SU-DHL-6 (cell line): Measurements from ENCODE around the gene ROCK2.

ENCODE experiments used
- H2AFZ ChIP-seq: fragments of 200-600 bp; sonication (generic); 2 replicates; pipeline ENCODE4 v1.6.1; 2014; ENCODE audit warnings: low read depth, mild to moderate bottlenecking, moderate library complexity, mixed read lengths, antibody characterized with exemption, low read length; ENCODE audit not compliant: severe bottlenecking
- H3F3A ChIP-seq: fragments of 200-600 bp; shearing (Covaris generic); 2 replicates; pipeline ENCODE4 v1.6.0; 2016; ENCODE audit warnings: antibody characterized with exemption, mild to moderate bottlenecking; ENCODE audit not compliant: insufficient read depth
- H3K27ac ChIP-seq: fragments of 200-600 bp; sonication (generic); 2 replicates; pipeline ENCODE4 v1.5.1; 2016; ENCODE audit warnings: low read depth, mild to moderate bottlenecking, low read length, moderate library complexity, mixed read lengths
- H3K27me3 ChIP-seq: fragments of 200-600 bp; sonication (generic), shearing (Covaris generic); 2 replicates; pipeline ENCODE4 v1.6.0; 2014; ENCODE audit warnings: mild to moderate bottlenecking, low read length
- H3K36me3 ChIP-seq: fragments of 200-600 bp; sonication (generic); 2 replicates; pipeline ENCODE4 v1.6.1; 2014; ENCODE audit warnings: mild to moderate bottlenecking, low read length, mixed read lengths
- H3K4me2 ChIP-seq: fragments of 300-600, 200-600 bp; shearing (Covaris generic), sonication (generic); 2 replicates; pipeline ENCODE4 v1.6.0; 2014; ENCODE audit warnings: low read length, low read depth, mild to moderate bottlenecking; ENCODE audit not compliant: poor library complexity, severe bottlenecking
- H3K4me3 ChIP-seq: fragments of 200-600 bp; sonication (generic); 2 replicates; pipeline ENCODE4 v1.5.1; 2014; ENCODE audit warnings: antibody characterized with exemption, low read length, mild to moderate bottlenecking, mixed read lengths; ENCODE audit not compliant: insufficient read depth, poor library complexity, severe bottlenecking
- H3K79me2 ChIP-seq: fragments of 200-600 bp; sonication (generic); 2 replicates; pipeline ENCODE4 v1.6.1; 2014; ENCODE audit warnings: mild to moderate bottlenecking, low read length, moderate library complexity; ENCODE audit not compliant: insufficient read depth
- H3K9ac ChIP-seq: fragments of 200-600 bp; sonication (generic); 2 replicates; pipeline ENCODE4 v1.7.0; 2014; ENCODE audit warnings: mild to moderate bottlenecking, low read length
- H3K9me2 ChIP-seq: fragments of 200-600 bp; sonication (generic); replicated peaks from 2 replicates; pipeline ENCODE4 v1.6.1; 2014; ENCODE audit warnings: low read length; ENCODE audit not compliant: insufficient read depth
- H3K9me3 ChIP-seq: fragments of 200-600 bp; sonication (generic); 2 replicates; pipeline ENCODE4 v1.6.1; 2014; ENCODE audit warnings: low read length, mixed read lengths; ENCODE audit not compliant: insufficient read depth
- H4K20me1 ChIP-seq: fragments of 200-600 bp; sonication (generic); 2 replicates; pipeline ENCODE4 v1.6.1; 2014; ENCODE audit warnings: low read depth, mild to moderate bottlenecking, antibody characterized with exemption, low read length, moderate library complexity, mixed read lengths
- CTCF ChIP-seq: fragments of 200-600 bp; sonication (generic); IDR thresholded peaks from one replicate; pipeline ENCODE4 v1.5.1; 2017; ENCODE audit warnings: antibody characterized with exemption, mild to moderate bottlenecking, low read length, moderate library complexity; ENCODE audit not compliant: insufficient read depth, poor library complexity, severe bottlenecking
- EZH2phosphoT487 ChIP-seq: fragments of 200-600 bp; sonication (generic), shearing (Covaris generic); conservative IDR thresholded peaks from 2 replicates; pipeline ENCODE4 v1.6.1; 2018; ENCODE audit warnings: mild to moderate bottlenecking, antibody characterized with exemption, low read length, moderate library complexity, mixed read lengths

Gene ROCK2

DNA sequence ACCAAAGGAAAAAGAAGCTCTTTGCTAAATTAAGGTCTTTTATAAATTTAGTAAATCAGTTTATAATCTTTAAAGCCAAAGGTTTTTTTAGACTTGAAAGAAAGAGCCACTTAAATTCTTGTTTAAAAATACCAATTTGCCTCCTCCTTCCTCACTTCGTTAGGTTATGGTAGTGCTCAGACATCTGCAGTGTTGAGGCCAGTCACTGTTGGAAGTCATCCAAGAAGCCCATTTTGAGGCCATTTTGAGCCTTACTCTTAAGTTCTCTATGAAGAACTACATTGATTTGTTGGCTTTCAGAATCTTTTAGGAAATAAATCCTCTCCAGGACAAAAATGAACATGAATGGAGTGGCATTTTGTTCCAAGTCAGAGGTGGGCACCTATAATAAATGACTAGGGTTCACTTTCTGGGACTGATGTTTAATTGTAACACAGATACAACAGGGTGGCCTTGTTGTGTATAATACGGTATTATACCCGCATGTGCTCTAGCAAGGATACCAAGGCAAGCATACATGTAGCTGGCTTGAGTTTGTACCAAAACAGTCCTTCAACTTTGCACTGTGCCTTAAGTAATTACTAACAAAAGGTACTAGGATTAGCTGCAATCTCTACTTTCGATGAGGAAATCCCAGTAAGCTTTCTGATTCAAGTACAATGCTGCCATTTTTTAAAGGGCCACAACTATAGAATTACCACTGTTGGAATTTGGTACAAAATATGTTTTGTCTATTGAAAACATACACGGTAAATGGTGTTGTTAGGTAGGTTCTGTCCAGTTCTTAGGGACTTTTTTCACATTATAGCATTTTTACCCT is 166.4 kb downstream of the ROCK2 start:
- no peak overlapping the region for H3K9ac ChIP-seq
- H3K4me2 ChIP-seq = no peak overlapping the region
- TF ChIP-seq CTCF = no peak
- TF ChIP-seq EZH2phosphoT487 = no peak

DNA sequence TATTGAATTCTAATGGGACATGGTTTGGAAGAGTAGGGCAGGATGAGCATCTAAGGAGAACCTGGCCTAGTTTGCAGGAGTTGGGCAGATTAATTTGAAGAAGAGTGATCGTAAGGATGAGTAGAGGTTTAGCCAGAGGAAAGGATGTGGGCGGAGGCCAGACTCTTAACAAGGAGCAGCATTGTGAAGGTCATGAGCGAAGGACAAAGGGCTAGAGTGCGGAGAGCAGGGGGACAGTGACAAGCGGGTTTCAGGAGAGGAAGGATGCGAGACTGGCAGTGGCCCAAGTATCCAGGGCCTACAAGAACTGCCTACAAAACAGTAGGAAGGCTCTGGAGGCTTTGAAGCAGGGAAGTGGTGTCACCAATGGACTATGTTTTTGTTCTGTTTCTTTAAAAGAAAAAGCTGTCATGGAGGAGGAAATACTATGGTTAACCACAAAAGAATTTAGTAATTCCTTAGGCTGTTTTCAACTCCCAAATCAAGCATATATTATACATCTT is 169.1 kb downstream of the ROCK2 start:
- no peaks in the 10 kb centered on the region for H3K9me2 ChIP-seq
- H3F3A ChIP-seq = no peaks in the 10 kb centered on the region
- no peak overlapping the region for H3K4me2 ChIP-seq
- no peak overlapping the region for H3K9ac ChIP-seq
- H4K20me1 ChIP-seq = no peaks in the 10 kb centered on the region
- H3K9me3 ChIP-seq = no peaks in the 10 kb centered on the region
- no peak overlapping the region for H2AFZ ChIP-seq
- H3K36me3 ChIP-seq = no peaks in the 10 kb centered on the region
- H3K79me2 ChIP-seq = no peaks in the 10 kb centered on the region
- H3K27ac ChIP-seq = no peak overlapping the region
- H3K27me3 ChIP-seq = no peaks in the 10 kb centered on the region
- TF ChIP-seq CTCF (no peak), EZH2phosphoT487 (no peak)
- H3K4me3 ChIP-seq = no peak overlapping the region

More for the DNA sequence above, 166.4 kb downstream of the ROCK2 start:
- Histone ChIP-seq H3F3A (no peaks in the 10 kb centered on the region), H3K9me2 (no peaks in the 10 kb centered on the region), H3K36me3 (peaks cover 4% of the 10 kb centered on the region; the same call in 1 of the 2 replicates), H3K4me3 (no peak overlapping the region), H2AFZ (no peak overlapping the region), H3K79me2 (no peaks in the 10 kb centered on the region), H3K27me3 (no peaks in the 10 kb centered on the region), H3K27ac (no peak overlapping the region), H3K9me3 (no peaks in the 10 kb centered on the region), H4K20me1 (no peaks in the 10 kb centered on the region)

- Histone ChIP-seq H3K36me3 (no peaks in the 10 kb centered on the region), H2AFZ (no peak overlapping the region), H3K9ac (no peak overlapping the region), H3K4me3 (no peak overlapping the region), H4K20me1 (no peaks in the 10 kb centered on the region), H3K79me2 (no peaks in the 10 kb centered on the region), H3F3A (no peaks in the 10 kb centered on the region), H3K27ac (no peak overlapping the region), H3K4me2 (no peak overlapping the region), H3K9me2 (no peaks in the 10 kb centered on the region), H3K27me3 (no peaks in the 10 kb centered on the region), H3K9me3 (no peaks in the 10 kb centered on the region)
- no peak for TF ChIP-seq EZH2phosphoT487
- TF ChIP-seq CTCF = no peak
These were observed 170.2 kb downstream of the ROCK2 start for GRCh38 chr2:11174222-11174621.
